Activated CD4-positive, alpha-beta T cell treated with anti-CD3 and anti-CD28 coated beads, Interleukin-2, amount 10 ng/mL, durations not matched to agents 7 days and 5 days (primary cell): Measurements from ENCODE around the gene C6. TPM values are rescaled to one million over a fixed set of nuclear protein-coding genes. Genes with fewer than 3 reads are reported as not detected.
"Not testable (repeated sequence)": the region's sequence is repeated elsewhere in the genome, so short reads cannot be mapped to it uniquely, and the experiment has no call there.

Source experiments
- CTCF ChIA-PET: fragments of 350-600 bp; sonication (Branson Sonifier 250); formaldehyde crosslinking; loops from one replicate; lab custom pipeline; 2021; ENCODE audit warnings: antibody characterized with exemption; lab: Charles Lee
- POLR2A ChIA-PET: fragments of 350-600 bp; sonication (Branson Sonifier 250); formaldehyde crosslinking; loops from one replicate; lab custom pipeline; 2021; ENCODE audit warnings: antibody characterized with exemption; lab: Charles Lee
- DNase-seq: peaks from one replicate; pipeline ENCODE4 v3.0.0-alpha.2; 2020
- H3K27ac Mint-ChIP-seq: one replicate; pipeline ENCODE4 v1.8.0; 2021; ENCODE audit warnings: mild to moderate bottlenecking, moderate library complexity, mixed read lengths
- H3K27me3 Mint-ChIP-seq: one replicate; pipeline ENCODE4 v1.8.0; 2021; ENCODE audit warnings: mixed read lengths
- H3K36me3 Mint-ChIP-seq: one replicate; pipeline ENCODE4 v1.8.0; 2021; ENCODE audit warnings: low read depth, mixed read lengths
- H3K4me1 Mint-ChIP-seq: one replicate; pipeline ENCODE4 v1.8.0; 2021; ENCODE audit warnings: mixed read lengths
- H3K4me3 Mint-ChIP-seq: one replicate; pipeline ENCODE4 v1.8.0; 2021; ENCODE audit warnings: mild to moderate bottlenecking, moderate library complexity, mixed read lengths
- H3K9me3 Mint-ChIP-seq: one replicate; pipeline ENCODE4 v1.8.0; 2021; ENCODE audit warnings: mixed read lengths
- total RNA-seq, 2 experiments: library from RNA; stranded (reverse); gene quantifications; one replicate each; pipeline ENCODE4 v1.2.3, GENCODE V29; 2021

C6 gene
- total RNA-seq, 2 experiments from 2014 or later, result not detected

- Mint-ChIP-seq H3K27me3 (no peaks in the 10 kb centered on the region), H3K27ac (no peak overlapping the region), H3K9me3 (no peaks in the 10 kb centered on the region), H3K36me3 (no peaks in the 10 kb centered on the region), H3K4me1 (no peaks in the 10 kb centered on the region), H3K4me3 (no peak overlapping the region)
- DNase-seq, result no peak
- CTCF ChIA-PET, result no interaction called here
- POLR2A ChIA-PET, result no interaction called here
Observed at GRCh38 chr5:41219658-41220269, 6.4 kb upstream of the C6 start.

GRCh38 chr5:41218929-41219657, 5.8 kb upstream of the C6 start:
- no peak for DNase-seq
- Mint-ChIP-seq H3K27me3 (no peaks in the 10 kb centered on the region), H3K27ac (no peak overlapping the region), H3K4me1 (no peaks in the 10 kb centered on the region), H3K36me3 (no peaks in the 10 kb centered on the region), H3K9me3 (no peaks in the 10 kb centered on the region), H3K4me3 (no peak overlapping the region)
- POLR2A ChIA-PET, result no interaction called here
- CTCF ChIA-PET, result no interaction called here

GRCh38 chr5:41214182-41214581, 850 bp upstream of the C6 start:
- Mint-ChIP-seq H3K4me3 (no peak overlapping the region), H3K36me3 (no peaks in the 10 kb centered on the region), H3K4me1 (no peaks in the 10 kb centered on the region), H3K9me3 (no peaks in the 10 kb centered on the region), H3K27me3 (no peaks in the 10 kb centered on the region), H3K27ac (no peak overlapping the region)
- no peak for DNase-seq
- CTCF ChIA-PET, result no interaction called here
- POLR2A ChIA-PET, result no interaction called here

GRCh38 chr5:41212935-41213334, 397 bp downstream of the C6 start:
- H3K4me3 Mint-ChIP-seq, result no peak overlapping the region
- H3K36me3 Mint-ChIP-seq, result no peaks in the 10 kb centered on the region
- CTCF ChIA-PET, result no interaction called here
- H3K4me1 Mint-ChIP-seq, result no peaks in the 10 kb centered on the region
- H3K9me3 Mint-ChIP-seq, result no peaks in the 10 kb centered on the region
- H3K27ac Mint-ChIP-seq, result no peak overlapping the region
- POLR2A ChIA-PET, result no interaction called here
- no peaks in the 10 kb centered on the region for H3K27me3 Mint-ChIP-seq
- DNase-seq, result no peak

- Mint-ChIP-seq H3K4me1 (no peaks in the 10 kb centered on the region), H3K4me3 (no peak overlapping the region), H3K9me3 (no peaks in the 10 kb centered on the region), H3K27me3 (no peaks in the 10 kb centered on the region), H3K27ac (no peak overlapping the region), H3K36me3 (no peaks in the 10 kb centered on the region)
- POLR2A ChIA-PET, result no interaction called here
- CTCF ChIA-PET, result no interaction called here
- DNase-seq, result no peak
Observed at GRCh38 chr5:41211417-41211816, 1.9 kb downstream of the C6 start.

GRCh38 chr5:41205475-41205874, 7.9 kb downstream of the C6 start:
- CTCF ChIA-PET, DNase-seq, H3K4me1 Mint-ChIP-seq: not testable (repeated sequence)

GRCh38 chr5:41203033-41203432, 10.3 kb downstream of the C6 start:
- H3K4me1 Mint-ChIP-seq, result no peaks in the 10 kb centered on the region
- H3K27ac Mint-ChIP-seq, result no peak overlapping the region
- H3K9me3 Mint-ChIP-seq, result peaks cover 2% of the 10 kb centered on the region
- CTCF ChIA-PET, result no interaction called here
- H3K27me3 Mint-ChIP-seq, result no peaks in the 10 kb centered on the region
- DNase-seq, result no peak
- no peaks in the 10 kb centered on the region for H3K36me3 Mint-ChIP-seq
- POLR2A ChIA-PET, result no interaction called here
- no peak overlapping the region for H3K4me3 Mint-ChIP-seq

More at GRCh38 chr5:41205475-41205874, 7.9 kb downstream of the C6 start:
- H3K9me3 Mint-ChIP-seq, H3K36me3 Mint-ChIP-seq, H3K4me3 Mint-ChIP-seq, H3K27ac Mint-ChIP-seq, H3K27me3 Mint-ChIP-seq, POLR2A ChIA-PET: not testable (repeated sequence)

GRCh38 chr5:41201082-41201772, 12.1 kb downstream of the C6 start:
- CTCF ChIA-PET, result no interaction called here
- H3K27me3 Mint-ChIP-seq, result no peaks in the 10 kb centered on the region
- H3K4me3 Mint-ChIP-seq, result no peak overlapping the region
- DNase-seq, result no peak
- H3K9me3 Mint-ChIP-seq, result peaks cover 2% of the 10 kb centered on the region
- POLR2A ChIA-PET, result no interaction called here
- H3K27ac Mint-ChIP-seq, result no peak overlapping the region
- H3K4me1 Mint-ChIP-seq, result no peaks in the 10 kb centered on the region
- H3K36me3 Mint-ChIP-seq, result no peaks in the 10 kb centered on the region

- H3K27ac Mint-ChIP-seq, result no peak overlapping the region
- H3K4me1 Mint-ChIP-seq, result no peaks in the 10 kb centered on the region
- no peaks in the 10 kb centered on the region for H3K27me3 Mint-ChIP-seq
- ChIA-PET CTCF (no interaction called here), POLR2A (no interaction called here)
- DNase-seq, result no peak
- H3K36me3 Mint-ChIP-seq, result no peaks in the 10 kb centered on the region
- H3K9me3 Mint-ChIP-seq, result peaks cover 2% of the 10 kb centered on the region
- H3K4me3 Mint-ChIP-seq, result no peak overlapping the region
Observed at GRCh38 chr5:41200506-41200905, 12.8 kb downstream of the C6 start.

- CTCF ChIA-PET, result no interaction called here
- Mint-ChIP-seq H3K9me3 (no peaks in the 10 kb centered on the region), H3K36me3 (no peaks in the 10 kb centered on the region), H3K4me3 (no peak overlapping the region), H3K27me3 (no peaks in the 10 kb centered on the region), H3K27ac (no peak overlapping the region), H3K4me1 (no peaks in the 10 kb centered on the region)
- POLR2A ChIA-PET, result no interaction called here
- DNase-seq, result no peak
Observed at GRCh38 chr5:41199660-41200059, 13.7 kb downstream of the C6 start.

- no peak overlapping the region for H3K27ac Mint-ChIP-seq
- POLR2A ChIA-PET, result no interaction called here
- no peaks in the 10 kb centered on the region for H3K4me1 Mint-ChIP-seq
- DNase-seq, result no peak
- H3K36me3 Mint-ChIP-seq, result no peaks in the 10 kb centered on the region
- CTCF ChIA-PET, result no interaction called here
- no peaks in the 10 kb centered on the region for H3K9me3 Mint-ChIP-seq
- H3K27me3 Mint-ChIP-seq, result no peaks in the 10 kb centered on the region
- no peak overlapping the region for H3K4me3 Mint-ChIP-seq
Observed at GRCh38 chr5:41196197-41196596, 17.1 kb downstream of the C6 start.

- no peak for DNase-seq
- H3K9me3 Mint-ChIP-seq, result no peaks in the 10 kb centered on the region
- H3K27me3 Mint-ChIP-seq, result no peaks in the 10 kb centered on the region
- ChIA-PET POLR2A (no interaction called here), CTCF (no interaction called here)
- no peaks in the 10 kb centered on the region for H3K36me3 Mint-ChIP-seq
- no peak overlapping the region for H3K27ac Mint-ChIP-seq
- no peaks in the 10 kb centered on the region for H3K4me1 Mint-ChIP-seq
- no peak overlapping the region for H3K4me3 Mint-ChIP-seq
Observed at GRCh38 chr5:41195228-41195627, 18.1 kb downstream of the C6 start.

- H3K27me3 Mint-ChIP-seq, result no peaks in the 10 kb centered on the region
- no peak for DNase-seq
- ChIA-PET POLR2A (no interaction called here), CTCF (no interaction called here)
- H3K4me1 Mint-ChIP-seq, result no peaks in the 10 kb centered on the region
- no peaks in the 10 kb centered on the region for H3K9me3 Mint-ChIP-seq
- no peak overlapping the region for H3K27ac Mint-ChIP-seq
- H3K4me3 Mint-ChIP-seq, result no peak overlapping the region
- no peaks in the 10 kb centered on the region for H3K36me3 Mint-ChIP-seq
Observed at GRCh38 chr5:41194339-41194738, 19.0 kb downstream of the C6 start.
